ENCODE results near the gene TSPAN17.

DNA sequence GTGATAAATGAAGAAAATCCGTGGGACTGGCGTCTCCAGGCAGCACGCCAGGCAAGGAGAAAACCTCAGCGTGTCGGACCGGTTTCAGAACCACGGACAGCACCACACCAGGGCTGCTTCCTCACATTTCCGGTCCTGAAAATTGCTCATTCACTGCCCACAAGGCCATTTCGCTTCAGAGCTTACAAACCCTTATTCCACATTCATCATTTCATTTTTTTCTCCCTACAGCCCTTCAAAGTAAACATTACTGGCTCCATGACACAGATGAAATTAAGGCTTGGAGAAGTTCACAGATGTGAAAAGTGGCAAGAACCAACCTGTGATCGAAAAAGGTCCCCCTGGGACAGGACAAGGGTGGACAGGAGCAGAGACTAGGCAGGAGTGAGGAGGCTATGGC, 35.8 kb upstream of the TSPAN17 start:
- TF ChIP-seq CTCF (IDR thresholded peaks at IDR 0.05) (no peak), EP300 (IDR thresholded peaks at IDR 0.05) (no peak), POLR2A (IDR thresholded peaks at IDR 0.05) (no peak)
